Glutamatergic neuron (in vitro differentiated cells): ENCODE results near the gene MTCH1. TPM values are rescaled to one million over a fixed set of nuclear protein-coding genes. Genes with fewer than 3 reads are reported as not detected.

ENCODE experiments used
- DNase-seq: peaks from one replicate; pipeline ENCODE4 v3.0.0; 2022
- H3K27ac Mint-ChIP-seq: one replicate; pipeline ENCODE4 v1.8.0; 2020; ENCODE audit warnings: mild to moderate bottlenecking, mixed read lengths, inconsistent platforms; ENCODE audit not compliant: unreplicated experiment
- H3K27me3 Mint-ChIP-seq: one replicate; pipeline ENCODE4 v1.8.0; 2020; ENCODE audit warnings: mild to moderate bottlenecking, moderate library complexity, mixed read lengths, inconsistent platforms; ENCODE audit not compliant: unreplicated experiment
- H3K36me3 Mint-ChIP-seq: one replicate; pipeline ENCODE4 v1.8.0; 2020; ENCODE audit warnings: mild to moderate bottlenecking, mixed read lengths, inconsistent platforms; ENCODE audit not compliant: unreplicated experiment
- H3K4me1 Mint-ChIP-seq: one replicate; pipeline ENCODE4 v1.8.0; 2020; ENCODE audit warnings: mild to moderate bottlenecking, low read depth, mixed read lengths, inconsistent platforms; ENCODE audit not compliant: unreplicated experiment
- H3K4me3 Mint-ChIP-seq: one replicate; pipeline ENCODE4 v1.8.0; 2020; ENCODE audit warnings: mild to moderate bottlenecking, mixed read lengths, inconsistent platforms; ENCODE audit not compliant: unreplicated experiment
- H3K9me3 Mint-ChIP-seq: one replicate; pipeline ENCODE4 v1.8.0; 2020; ENCODE audit warnings: mild to moderate bottlenecking, moderate library complexity, mixed read lengths, inconsistent platforms; ENCODE audit not compliant: unreplicated experiment
- total RNA-seq: library from RNA; stranded (reverse); fragmentation: NEBNext Ultra II Directional; extraction: Animal tissue kit (Norgen Biotek cat#: 25700); gene quantifications from one replicate; pipeline ENCODE4 v1.2.1, GENCODE V29; 2021; ENCODE audit not compliant: unreplicated experiment
- TF ChIP-seq, protein P1 (sequence below): fragments of 200-600 bp; sonication (generic); IDR thresholded peaks from one replicate; pipeline ENCODE4 v1.5.0; 2021; ENCODE audit not compliant: partially characterized antibody, unreplicated experiment

Gene MTCH1
- total RNA-seq, 1 donor from 2014 or later: 179 TPM

DNA sequence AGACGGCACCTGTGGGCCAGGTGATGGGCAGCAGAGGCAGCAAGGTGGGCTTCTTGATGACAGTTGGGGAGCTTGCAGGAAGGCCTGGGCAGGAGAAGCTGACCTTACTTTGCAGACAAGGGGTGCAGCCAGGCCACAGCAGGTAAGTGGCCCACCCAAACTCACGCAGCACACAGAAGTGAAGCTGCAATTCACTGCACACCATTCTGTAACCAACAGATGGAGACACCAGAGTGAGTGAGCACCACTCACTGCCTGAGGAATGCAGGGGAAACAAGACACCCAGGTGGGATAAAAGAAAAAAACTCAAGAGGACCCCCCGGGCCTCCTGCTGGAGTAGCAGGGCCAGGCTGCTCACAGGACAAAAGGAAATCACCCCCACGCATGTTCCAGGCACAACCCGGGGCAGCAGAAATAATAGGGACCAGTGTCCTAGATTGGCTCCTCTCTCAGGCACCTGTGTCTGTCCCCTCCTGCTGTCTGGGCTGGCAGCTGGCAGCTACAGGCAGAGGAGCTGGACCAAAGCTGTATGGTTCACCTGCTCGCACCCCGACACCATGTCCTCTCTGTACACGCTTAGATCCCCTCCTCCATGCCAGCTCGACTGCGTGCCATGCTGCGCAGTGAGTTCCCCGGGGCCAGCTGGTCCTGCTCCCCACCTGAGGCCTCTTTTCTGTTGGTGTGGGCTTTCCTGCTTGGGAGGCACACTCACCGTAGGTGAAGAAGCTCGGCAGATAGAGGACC is 4.9 kb downstream of the MTCH1 start:
- Mint-ChIP-seq H3K27me3 (no peaks in the 10 kb centered on the region), H3K9me3 (peaks cover 4% of the 10 kb centered on the region), H3K4me1 (peaks cover 31% of the 10 kb centered on the region), H3K27ac (no peak overlapping the region), H3K36me3 (no peaks in the 10 kb centered on the region), H3K4me3 (no peak overlapping the region)
- DNase-seq: no peak
- TF ChIP-seq, protein P1, sequence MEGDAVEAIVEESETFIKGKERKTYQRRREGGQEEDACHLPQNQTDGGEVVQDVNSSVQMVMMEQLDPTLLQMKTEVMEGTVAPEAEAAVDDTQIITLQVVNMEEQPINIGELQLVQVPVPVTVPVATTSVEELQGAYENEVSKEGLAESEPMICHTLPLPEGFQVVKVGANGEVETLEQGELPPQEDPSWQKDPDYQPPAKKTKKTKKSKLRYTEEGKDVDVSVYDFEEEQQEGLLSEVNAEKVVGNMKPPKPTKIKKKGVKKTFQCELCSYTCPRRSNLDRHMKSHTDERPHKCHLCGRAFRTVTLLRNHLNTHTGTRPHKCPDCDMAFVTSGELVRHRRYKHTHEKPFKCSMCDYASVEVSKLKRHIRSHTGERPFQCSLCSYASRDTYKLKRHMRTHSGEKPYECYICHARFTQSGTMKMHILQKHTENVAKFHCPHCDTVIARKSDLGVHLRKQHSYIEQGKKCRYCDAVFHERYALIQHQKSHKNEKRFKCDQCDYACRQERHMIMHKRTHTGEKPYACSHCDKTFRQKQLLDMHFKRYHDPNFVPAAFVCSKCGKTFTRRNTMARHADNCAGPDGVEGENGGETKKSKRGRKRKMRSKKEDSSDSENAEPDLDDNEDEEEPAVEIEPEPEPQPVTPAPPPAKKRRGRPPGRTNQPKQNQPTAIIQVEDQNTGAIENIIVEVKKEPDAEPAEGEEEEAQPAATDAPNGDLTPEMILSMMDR: no peak

GRCh38 chr6:36980129-36980528 is 5.9 kb downstream of the MTCH1 start:
- no peak for DNase-seq
- peak overlapping the region; percentile 36 for H3K4me3 Mint-ChIP-seq
- H3K27me3 Mint-ChIP-seq: no peaks in the 10 kb centered on the region
- TF ChIP-seq, protein P1: no peak
- peak overlapping the region; percentile 45 for H3K27ac Mint-ChIP-seq
- no peaks in the 10 kb centered on the region for H3K36me3 Mint-ChIP-seq
- H3K9me3 Mint-ChIP-seq: peaks cover 4% of the 10 kb centered on the region
- H3K4me1 Mint-ChIP-seq: peaks cover 31% of the 10 kb centered on the region

DNA sequence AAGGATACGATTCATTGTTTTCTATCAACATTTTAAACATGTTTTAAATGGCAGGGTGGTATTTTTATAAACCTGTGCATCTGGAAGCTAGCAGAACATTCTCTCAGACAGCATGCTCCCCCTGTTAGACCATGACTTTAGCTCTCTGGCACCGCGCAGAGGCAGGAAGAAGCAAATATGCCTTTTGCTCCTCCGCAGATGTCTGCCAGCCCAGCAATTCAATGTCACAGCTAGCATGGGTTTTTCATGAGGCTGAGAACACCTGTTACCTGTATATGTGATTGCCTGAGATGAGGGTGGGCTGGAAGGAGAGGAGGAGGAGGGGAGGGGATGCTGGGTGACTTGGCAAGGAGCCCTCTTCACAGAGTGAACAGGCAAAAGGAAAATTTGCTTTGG is 6.7 kb downstream of the MTCH1 start:
- DNase-seq: no peak
- H3K36me3 Mint-ChIP-seq: no peaks in the 10 kb centered on the region
- no peaks in the 10 kb centered on the region for H3K27me3 Mint-ChIP-seq
- TF ChIP-seq, protein P1: no peak
- H3K4me3 Mint-ChIP-seq: peak overlapping the region; percentile 32
- peaks cover 4% of the 10 kb centered on the region for H3K9me3 Mint-ChIP-seq
- peaks cover 31% of the 10 kb centered on the region for H3K4me1 Mint-ChIP-seq
- H3K27ac Mint-ChIP-seq: peak overlapping the region; percentile 45

- Mint-ChIP-seq H3K4me1 (peaks cover 31% of the 10 kb centered on the region), H3K27ac (no peak overlapping the region), H3K9me3 (peaks cover 4% of the 10 kb centered on the region), H3K36me3 (no peaks in the 10 kb centered on the region), H3K4me3 (no peak overlapping the region), H3K27me3 (peaks cover 2% of the 10 kb centered on the region)
- TF ChIP-seq, protein P1: no peak
- DNase-seq: no peak
Measured at GRCh38 chr6:36978421-36979346, 7.3 kb downstream of the MTCH1 start.
